ENCODE results near the gene TRIM65.

Gene TRIM65

GRCh38 chr17:75842411-75842810 lies 54.3 kb downstream of the TRIM65 start:
- Histone ChIP-seq H3K4me3 (ENCODE audit: low read depth, low read length) (no peak overlapping the region), H3K9ac (ENCODE audit: low read length) (no peak overlapping the region), H3K27ac (ENCODE audit: low read depth, low read length) (no peak overlapping the region), H3K9me3 (ENCODE audit: control insufficient read depth, insufficient read depth, low read depth, low read length) (no peaks in the 10 kb centered on the region), H3K27me3 (ENCODE audit: control insufficient read depth, insufficient read depth, low read length) (no peaks in the 10 kb centered on the region), H3K36me3 (ENCODE audit: control insufficient read depth, insufficient read depth, low read length) (peaks cover 16% of the 10 kb centered on the region), H3K4me1 (ENCODE audit: control insufficient read depth, insufficient read depth, low read length) (peaks cover 23% of the 10 kb centered on the region)

GRCh38 chr17:75840799-75841164 lies 56.0 kb downstream of the TRIM65 start:
- peaks cover 19% of the 10 kb centered on the region for H3K4me1 ChIP-seq (ENCODE audit: control insufficient read depth, insufficient read depth, low read length)

GRCh38 chr17:75839942-75840798 lies 56.6 kb downstream of the TRIM65 start:
- no peaks in the 10 kb centered on the region for H3K9me3 ChIP-seq (ENCODE audit: control insufficient read depth, insufficient read depth, low read depth, low read length)
- H3K36me3 ChIP-seq (ENCODE audit: control insufficient read depth, insufficient read depth, low read length) = no peaks in the 10 kb centered on the region
- H3K4me1 ChIP-seq (ENCODE audit: control insufficient read depth, insufficient read depth, low read length) = peaks cover 18% of the 10 kb centered on the region
- H3K9ac ChIP-seq (ENCODE audit: low read length) = no peak overlapping the region
- H3K4me3 ChIP-seq (ENCODE audit: low read depth, low read length) = no peak overlapping the region
- H3K27me3 ChIP-seq (ENCODE audit: control insufficient read depth, insufficient read depth, low read length) = no peaks in the 10 kb centered on the region
- no peak overlapping the region for H3K27ac ChIP-seq (ENCODE audit: low read depth, low read length)

More at GRCh38 chr17:75840799-75841164, 56.0 kb downstream of the TRIM65 start:
- Histone ChIP-seq H3K4me3 (ENCODE audit: low read depth, low read length) (no peak overlapping the region), H3K9me3 (ENCODE audit: control insufficient read depth, insufficient read depth, low read depth, low read length) (no peaks in the 10 kb centered on the region), H3K36me3 (ENCODE audit: control insufficient read depth, insufficient read depth, low read length) (no peaks in the 10 kb centered on the region), H3K27ac (ENCODE audit: low read depth, low read length) (no peak overlapping the region), H3K9ac (ENCODE audit: low read length) (no peak overlapping the region), H3K27me3 (ENCODE audit: control insufficient read depth, insufficient read depth, low read length) (no peaks in the 10 kb centered on the region)

Measured in HUES6 (cell line).